ENCODE measurements around the gene LRRC47.
"Not testable (repeated sequence)": the region's sequence is repeated elsewhere in the genome, so short reads cannot be mapped to it uniquely, and the experiment has no call there.

Gene LRRC47

GRCh38 chr1:3814771-3815561, 18.7 kb upstream of the LRRC47 start:
- no peak for DNase-seq

GRCh38 chr1:3814065-3814464, 17.8 kb upstream of the LRRC47 start:
- no peak for DNase-seq

DNA sequence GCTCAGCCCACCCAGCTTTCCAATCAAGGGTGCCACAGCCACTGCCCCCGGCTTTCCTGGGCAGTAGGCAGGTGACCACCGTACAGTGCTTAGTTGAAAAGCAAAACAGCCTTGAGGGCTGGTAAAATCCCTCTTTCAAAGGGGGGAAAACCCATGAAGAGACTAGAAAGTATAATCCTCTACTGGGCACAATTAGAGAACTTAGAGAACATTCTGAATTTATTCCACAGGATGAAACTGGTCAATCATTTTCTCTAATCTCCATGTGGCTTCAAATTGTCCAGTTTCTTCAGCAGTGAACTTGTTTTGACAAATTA, 15.3 kb upstream of the LRRC47 start:
- no peak for DNase-seq

GRCh38 chr1:3810149-3810761, 14.0 kb upstream of the LRRC47 start:
- DNase-seq = not testable (repeated sequence)

- no peak for DNase-seq
These were observed 13.4 kb upstream of the LRRC47 start for GRCh38 chr1:3809680-3810079.

DNA sequence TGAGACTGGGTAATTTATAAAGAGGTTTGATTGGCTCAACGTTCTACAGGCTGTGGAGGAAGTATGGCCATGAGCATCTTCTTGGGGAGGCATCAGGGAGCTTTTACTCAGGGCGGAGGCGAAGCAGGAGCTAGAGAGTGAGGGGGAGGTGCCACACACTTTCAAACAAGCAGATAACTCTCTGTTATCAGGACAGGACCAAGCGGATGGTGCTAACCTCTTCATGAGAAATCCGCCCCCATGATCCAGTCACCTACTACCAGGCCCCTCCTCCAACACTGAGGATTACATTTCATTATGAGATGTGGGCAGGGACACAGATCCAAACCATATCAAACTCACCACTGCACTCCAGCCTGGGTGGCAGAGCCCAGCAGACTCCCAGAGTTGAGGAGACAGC, 11.5 kb upstream of the LRRC47 start:
- no peak for DNase-seq

DNA sequence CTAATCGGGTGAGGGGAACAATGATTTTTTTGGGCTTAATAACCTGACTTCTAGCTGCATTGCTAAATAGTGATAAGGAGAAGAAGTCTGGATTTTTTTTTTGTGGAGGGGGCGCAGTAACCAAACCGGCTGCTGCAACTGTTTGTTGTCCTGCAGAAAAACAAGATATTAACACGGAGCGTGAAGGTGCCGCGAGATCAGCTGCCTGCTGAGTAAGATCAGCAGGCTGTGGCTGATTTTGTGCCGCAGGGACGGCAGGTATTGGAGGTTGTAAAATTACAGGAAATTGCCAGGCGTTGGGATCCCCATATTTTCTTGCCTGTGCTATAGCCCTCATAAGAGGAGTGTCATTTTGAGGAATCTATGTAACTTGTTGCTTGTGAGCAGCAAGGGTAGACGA, 8.7 kb upstream of the LRRC47 start:
- no peak for DNase-seq

GRCh38 chr1:3804627-3804944, 8.3 kb upstream of the LRRC47 start:
- DNase-seq = not testable (repeated sequence)

- DNase-seq = no peak
These were observed 7.8 kb upstream of the LRRC47 start for GRCh38 chr1:3803905-3804626.

DNA sequence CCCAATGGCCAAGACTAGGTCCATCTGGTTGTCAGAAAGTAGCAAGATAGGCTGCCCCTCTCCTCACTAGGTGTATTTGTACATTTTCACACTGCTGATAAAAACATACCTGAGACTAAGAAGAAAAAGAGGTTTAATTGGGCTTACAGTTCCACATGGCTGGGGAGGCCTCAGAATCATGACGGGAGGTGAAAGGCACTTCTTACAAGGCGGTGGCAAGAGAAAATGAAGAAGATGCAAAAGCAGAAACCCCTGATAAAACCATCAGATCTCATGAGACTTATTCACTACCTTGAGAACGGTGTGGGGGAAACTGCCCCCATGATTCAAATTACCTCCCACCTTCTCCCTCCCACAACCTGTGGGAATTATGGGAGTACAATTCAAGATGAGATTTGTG, 4.5 kb upstream of the LRRC47 start:
- not testable (repeated sequence) for DNase-seq

- DNase-seq = no peak
These were observed 3.8 kb upstream of the LRRC47 start for GRCh38 chr1:3799976-3800685.

DNA sequence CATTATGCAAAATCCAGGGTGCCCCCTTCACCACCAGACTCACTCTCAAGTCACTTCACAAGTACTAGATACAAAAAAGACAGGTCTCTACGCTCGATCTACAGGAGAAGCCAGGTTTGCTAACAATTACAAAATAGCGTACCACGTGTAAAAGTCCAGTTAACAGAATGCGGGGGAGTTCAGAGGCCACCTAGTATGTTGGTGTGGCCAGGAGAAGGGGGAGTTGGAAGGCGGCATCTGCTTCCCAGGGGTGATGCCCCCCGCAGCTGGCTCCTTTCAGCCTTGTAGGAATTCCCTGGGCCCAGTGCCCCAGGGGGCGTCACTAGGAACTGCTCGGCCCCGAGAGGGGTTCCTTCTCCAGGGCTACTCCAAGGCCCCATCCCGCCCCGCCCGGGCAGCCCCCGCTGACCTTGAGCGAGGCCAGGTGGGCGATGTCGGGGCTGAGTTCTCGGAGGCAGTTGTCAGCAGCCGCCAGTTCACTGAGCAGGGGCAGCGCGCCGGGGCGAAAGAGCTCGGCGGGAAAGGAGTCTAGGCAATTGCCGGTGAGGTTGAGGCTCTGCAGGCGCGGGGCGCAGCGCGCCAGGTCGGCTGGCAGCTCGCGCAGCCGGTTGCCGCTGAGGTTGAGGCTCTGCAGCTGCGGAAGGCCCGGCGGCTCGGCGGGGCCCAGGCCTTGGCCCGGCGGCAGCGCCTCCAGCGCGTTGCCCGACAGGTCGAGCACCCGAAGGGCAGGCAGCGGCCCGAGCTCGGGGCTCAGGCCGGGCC, 664 bp downstream of the LRRC47 start:
- no peak for DNase-seq

GRCh38 chr1:3790952-3791351, 5.3 kb downstream of the LRRC47 start:
- no peak for DNase-seq

DNA sequence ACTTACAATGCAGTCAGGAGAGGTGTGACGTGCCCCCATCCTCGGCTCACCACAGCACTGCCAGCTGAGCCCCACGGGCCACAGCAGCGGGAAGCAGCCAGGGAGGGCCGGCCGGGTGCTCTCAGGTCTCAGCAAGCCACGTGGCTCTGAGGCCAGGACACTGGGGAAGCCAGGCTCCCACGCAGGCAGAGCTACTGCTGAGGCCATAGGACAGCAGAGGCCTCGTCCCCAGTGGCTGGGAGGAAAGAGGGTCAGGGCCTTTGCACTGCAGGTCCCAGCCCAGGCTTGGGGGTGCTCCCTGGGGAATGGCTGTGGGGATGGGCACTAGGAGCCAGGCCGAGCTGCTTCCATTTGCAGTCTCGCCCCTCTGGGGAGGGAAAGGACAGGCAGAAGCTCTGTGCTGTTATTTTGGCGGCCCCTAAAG, 5.8 kb downstream of the LRRC47 start:
- DNase-seq = no peak

DNA sequence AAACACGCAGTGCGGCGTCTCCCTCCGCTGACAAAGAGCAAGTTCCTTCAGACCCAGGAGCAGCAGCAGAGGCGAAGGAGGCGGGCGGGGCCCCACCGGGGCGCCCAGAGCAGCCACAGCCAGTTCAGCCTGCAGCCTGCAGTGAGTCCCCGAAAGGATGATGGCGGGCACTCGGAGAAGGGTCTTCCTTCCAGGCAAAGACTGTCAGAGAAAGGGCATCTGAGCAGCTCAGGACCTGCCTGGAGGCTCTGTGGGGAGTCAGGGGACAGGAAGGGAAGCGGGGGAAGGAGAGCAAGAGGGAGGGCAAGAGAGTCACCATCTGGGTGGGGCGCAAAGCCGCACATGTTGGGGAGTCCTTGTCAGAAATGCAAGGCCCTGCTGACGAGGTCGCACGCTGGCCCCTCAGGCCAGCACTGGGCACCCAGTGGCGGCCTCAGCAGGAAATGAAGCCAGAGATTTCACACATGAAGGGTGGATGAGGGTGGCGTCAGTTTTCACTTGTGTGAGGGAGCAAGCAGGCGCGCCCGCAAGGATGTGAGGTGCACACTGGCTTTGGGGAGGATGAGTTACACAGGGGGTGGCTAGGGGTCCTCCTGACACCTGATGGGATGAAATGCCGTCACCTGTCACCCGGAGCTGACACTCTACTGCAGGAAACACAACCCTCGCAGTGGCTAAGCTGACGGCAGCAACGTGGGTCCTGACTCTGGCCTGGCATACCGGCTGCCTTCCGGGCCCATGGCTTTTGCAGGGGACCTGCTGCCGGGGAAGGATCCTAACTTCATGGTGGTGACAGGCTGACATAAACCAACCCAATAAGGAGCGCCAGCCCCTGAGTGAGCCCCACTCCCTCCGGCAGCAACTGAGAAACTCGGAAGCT, 6.6 kb downstream of the LRRC47 start:
- DNase-seq = no peak

DNA sequence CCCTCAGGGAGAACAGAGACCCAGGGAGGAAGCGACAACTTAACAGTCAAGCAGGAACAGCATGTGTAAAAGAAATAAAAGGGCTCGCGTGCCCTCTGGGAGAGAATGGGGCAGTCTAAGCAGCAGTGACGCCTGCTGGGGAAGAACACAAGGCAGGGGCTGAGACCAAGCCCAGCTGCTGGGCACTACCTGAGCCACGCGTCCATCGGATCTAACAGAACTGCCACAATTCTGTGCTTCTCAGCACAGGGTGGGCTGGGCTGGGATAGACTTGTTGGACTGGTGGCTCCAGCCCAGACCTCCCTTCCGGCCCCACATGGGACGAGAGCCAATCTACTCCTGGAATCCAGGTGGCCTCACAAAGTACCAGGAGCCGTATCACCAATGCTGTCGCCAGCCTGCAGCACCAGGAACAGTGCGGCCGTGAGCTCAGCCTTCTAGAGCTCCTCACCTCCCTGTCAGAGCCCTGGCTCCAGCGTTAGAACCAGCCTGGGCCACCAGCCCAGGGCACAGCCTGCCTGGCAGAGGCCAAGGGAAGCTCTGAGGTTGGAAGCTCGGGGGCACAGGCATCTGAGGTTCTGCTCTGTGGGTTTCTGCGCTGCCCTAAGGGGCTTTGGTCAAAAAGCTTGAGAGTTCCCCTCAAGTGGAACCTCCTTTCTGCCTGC, 7.4 kb downstream of the LRRC47 start:
- DNase-seq = no peak

DNA sequence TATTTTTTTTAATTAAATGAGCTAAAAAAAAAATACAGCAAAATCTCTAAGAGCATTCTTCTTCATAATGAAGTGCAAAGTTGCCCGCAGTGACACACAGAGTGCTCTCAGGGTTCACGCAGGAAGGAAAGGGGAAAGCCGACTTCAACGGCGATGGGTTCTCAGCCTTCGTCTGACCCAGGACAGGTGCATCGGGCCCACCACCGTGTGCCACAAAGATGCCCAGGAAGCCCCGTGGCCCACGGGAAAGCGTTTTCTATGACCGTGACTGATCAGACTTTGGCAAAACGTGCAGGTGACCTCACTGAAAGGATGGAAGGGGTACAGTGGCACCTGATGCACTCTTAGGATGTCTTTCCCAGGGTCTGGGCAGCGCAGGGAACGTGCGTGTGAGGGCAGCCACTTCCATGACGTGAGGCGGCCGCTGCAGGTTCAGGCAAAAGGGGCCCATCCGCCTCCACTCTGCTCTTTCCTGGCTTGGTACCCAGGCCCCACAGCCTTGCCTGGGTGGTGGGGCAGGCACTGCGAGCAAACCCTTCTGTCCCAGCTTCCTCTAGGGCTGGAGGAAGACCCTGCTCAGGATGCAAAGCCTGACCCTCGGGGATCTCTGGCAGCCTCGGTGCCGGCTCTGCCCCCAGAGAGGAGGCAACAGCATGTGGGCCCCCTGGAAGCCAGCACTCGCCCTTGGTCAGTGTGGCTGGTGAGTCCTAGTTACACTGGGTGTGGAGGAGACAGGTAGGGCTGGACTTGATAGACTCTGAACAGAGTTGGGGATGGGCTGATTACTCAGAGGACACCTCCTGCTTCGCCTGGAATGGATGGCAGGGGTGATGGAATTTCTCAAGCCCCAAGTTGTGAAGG, 8.3 kb downstream of the LRRC47 start:
- DNase-seq = no peak

DNA sequence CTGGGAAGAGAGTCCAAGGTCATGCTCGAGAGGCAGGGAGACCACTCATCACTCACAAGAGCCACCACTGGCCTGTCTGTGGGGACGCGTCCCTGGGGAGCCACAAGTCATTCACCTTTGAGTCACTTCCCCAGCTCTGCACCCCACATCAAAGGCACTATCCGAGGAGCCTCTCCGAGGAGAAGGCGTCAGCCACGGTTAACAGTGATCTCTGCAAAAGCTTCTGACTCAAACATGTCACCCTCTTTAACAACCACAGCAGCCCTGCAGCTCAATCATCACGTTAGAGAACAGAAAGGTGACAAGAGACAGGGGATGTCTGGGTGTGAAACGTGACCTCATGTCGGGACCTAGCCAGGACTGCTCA, 9.0 kb downstream of the LRRC47 start:
- no peak for DNase-seq

DNA sequence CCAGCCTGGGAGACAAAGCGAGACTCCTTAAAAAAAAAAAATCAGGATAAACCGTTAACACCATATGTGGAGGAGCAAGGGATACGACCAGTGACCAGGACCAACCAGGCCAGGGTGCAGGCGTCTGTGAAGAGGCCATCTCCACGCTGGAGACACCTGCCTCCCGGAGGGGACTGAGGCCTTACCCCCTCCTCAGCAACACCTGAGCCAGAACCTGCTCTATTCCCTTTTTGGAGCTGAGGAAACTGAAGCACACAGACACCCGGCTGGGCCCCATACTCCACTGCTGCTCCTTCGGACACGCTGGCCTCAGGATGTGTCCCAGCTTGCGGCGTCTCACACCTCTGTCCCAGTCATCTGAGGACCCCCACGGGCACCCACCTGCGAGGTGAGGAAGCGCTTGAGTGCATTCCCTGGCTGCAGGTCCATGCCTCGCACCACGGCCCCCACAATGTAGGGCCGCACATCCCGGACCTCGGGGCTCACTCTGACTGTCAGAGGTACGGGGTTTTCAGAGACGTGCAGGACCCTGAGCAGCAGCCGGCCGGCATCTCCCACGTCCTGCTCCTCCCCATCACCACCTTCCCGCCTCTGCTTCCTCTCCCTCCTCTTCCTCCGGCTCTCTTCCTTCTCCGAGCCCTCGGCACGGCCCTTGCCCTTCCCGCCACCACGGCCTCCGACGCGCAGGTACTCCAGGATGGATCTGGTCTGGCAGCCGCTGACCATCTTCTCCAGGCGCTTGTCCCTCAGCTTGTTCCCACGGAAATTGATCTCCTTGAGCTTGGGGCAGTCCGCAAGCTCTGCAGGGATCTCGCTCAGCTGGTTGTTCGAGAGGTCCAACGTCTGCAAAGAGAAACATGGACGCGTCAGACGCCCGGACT, 9.6 kb downstream of the LRRC47 start:
- DNase-seq = no peak

Data from SW 1271 (cell line).